Measurements from ENCODE around the gene CD37.

The CD37 gene

DNA sequence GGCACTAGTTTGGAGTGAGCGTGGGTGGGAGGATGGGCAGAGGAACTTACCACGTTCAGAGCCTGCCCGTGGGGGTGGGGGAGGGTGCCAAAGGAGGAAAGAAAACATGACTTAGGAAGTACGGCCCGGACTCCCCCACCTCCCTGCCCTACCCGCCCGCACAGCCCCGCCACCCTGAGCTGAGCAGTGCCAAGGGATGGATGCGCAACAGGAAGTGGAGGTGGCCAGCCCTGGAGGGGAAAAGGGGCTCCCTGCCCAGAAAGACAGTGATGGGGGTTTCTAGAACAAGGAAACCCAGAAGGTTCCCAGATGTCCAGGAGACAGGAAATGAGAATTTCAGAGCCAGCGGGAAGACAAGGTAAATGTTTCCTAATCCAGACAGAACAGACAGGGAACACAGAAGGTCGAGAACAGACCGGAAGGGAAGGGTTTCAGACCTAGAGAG lies 20.7 kb downstream of the CD37 start:
- Histone ChIP-seq H3K36me3 (ENCODE audit: control insufficient read depth, low read length) (no peaks in the 10 kb centered on the region), H3K27me3 (ENCODE audit: control insufficient read depth, low read length) (peaks cover 17% of the 10 kb centered on the region), H3K4me2 (ENCODE audit: low read length) (peak overlapping the region; percentile 13)

DNA sequence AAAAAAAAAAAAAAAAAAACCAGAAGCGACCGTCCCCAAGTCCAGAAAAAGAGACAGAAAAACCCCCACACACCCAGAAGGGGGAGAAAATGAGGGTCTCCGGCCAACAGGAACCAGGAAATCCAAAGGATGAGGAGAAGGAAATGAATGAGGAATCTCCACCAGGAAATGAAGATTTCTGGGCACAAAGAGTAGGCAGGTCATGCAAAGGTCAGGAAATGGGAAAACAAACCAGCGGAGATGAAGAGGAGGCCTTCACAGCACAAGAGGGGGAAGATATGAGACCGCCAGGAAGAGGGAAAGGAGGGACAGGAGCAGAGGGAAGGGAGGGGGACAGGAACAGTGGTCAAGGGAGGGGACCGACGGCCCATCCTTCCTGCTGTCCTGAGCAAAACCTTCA lies 21.2 kb downstream of the CD37 start:
- H3K27ac ChIP-seq (ENCODE audit: low read depth, low read length), result no peak overlapping the region
- H3K4me2 ChIP-seq (ENCODE audit: low read length), result peak overlapping the region; percentile 21; the same call in 1 of the 2 replicates
- no peaks in the 10 kb centered on the region for H3K79me2 ChIP-seq (ENCODE audit: control insufficient read depth, low read length)
- no peak for TF ChIP-seq EZH2phosphoT487 (IDR thresholded peaks at IDR 0.05; ENCODE audit: borderline replicate concordance, low read length)
- TF ChIP-seq, protein P1, sequence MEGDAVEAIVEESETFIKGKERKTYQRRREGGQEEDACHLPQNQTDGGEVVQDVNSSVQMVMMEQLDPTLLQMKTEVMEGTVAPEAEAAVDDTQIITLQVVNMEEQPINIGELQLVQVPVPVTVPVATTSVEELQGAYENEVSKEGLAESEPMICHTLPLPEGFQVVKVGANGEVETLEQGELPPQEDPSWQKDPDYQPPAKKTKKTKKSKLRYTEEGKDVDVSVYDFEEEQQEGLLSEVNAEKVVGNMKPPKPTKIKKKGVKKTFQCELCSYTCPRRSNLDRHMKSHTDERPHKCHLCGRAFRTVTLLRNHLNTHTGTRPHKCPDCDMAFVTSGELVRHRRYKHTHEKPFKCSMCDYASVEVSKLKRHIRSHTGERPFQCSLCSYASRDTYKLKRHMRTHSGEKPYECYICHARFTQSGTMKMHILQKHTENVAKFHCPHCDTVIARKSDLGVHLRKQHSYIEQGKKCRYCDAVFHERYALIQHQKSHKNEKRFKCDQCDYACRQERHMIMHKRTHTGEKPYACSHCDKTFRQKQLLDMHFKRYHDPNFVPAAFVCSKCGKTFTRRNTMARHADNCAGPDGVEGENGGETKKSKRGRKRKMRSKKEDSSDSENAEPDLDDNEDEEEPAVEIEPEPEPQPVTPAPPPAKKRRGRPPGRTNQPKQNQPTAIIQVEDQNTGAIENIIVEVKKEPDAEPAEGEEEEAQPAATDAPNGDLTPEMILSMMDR (IDR thresholded peaks at IDR 0.05; ENCODE audit: low read depth, low read length, poor library complexity, severe bottlenecking), result no peak
- no peaks in the 10 kb centered on the region for H3K36me3 ChIP-seq (ENCODE audit: control insufficient read depth, low read length)
- H3F3A ChIP-seq (ENCODE audit: control insufficient read depth, insufficient read depth), result no peaks in the 10 kb centered on the region
- peaks cover 55% of the 10 kb centered on the region for H3K4me1 ChIP-seq (ENCODE audit: control insufficient read depth, low read length)
- no peaks in the 10 kb centered on the region for H3K9me3 ChIP-seq (ENCODE audit: control insufficient read depth, insufficient read depth, low read length)
- no peak overlapping the region for H3K4me3 ChIP-seq (ENCODE audit: low read length)
- no peaks in the 10 kb centered on the region for H3K9me2 ChIP-seq (replicated peaks; ENCODE audit: control insufficient read depth, low read length)
- H3K27me3 ChIP-seq (ENCODE audit: control insufficient read depth, low read length), result peaks cover 21% of the 10 kb centered on the region
- no peaks in the 10 kb centered on the region for H4K20me1 ChIP-seq (ENCODE audit: control insufficient read depth, insufficient read depth, low read depth, low read length)

More for the DNA sequence above, 20.7 kb downstream of the CD37 start:
- Histone ChIP-seq H3K4me1 (ENCODE audit: control insufficient read depth, low read length) (peaks cover 53% of the 10 kb centered on the region), H4K20me1 (ENCODE audit: control insufficient read depth, insufficient read depth, low read depth, low read length) (no peaks in the 10 kb centered on the region), H3K9me2 (replicated peaks; ENCODE audit: control insufficient read depth, low read length) (no peaks in the 10 kb centered on the region), H3K9me3 (ENCODE audit: control insufficient read depth, insufficient read depth, low read length) (no peaks in the 10 kb centered on the region), H3F3A (ENCODE audit: control insufficient read depth, insufficient read depth) (no peaks in the 10 kb centered on the region), H3K79me2 (ENCODE audit: control insufficient read depth, low read length) (no peaks in the 10 kb centered on the region), H3K27ac (ENCODE audit: low read depth, low read length) (no peak overlapping the region), H3K4me3 (ENCODE audit: low read length) (no peak overlapping the region)
- TF ChIP-seq, protein P1 (IDR thresholded peaks at IDR 0.05; ENCODE audit: low read depth, low read length, poor library complexity, severe bottlenecking), result no peak
- no peak for TF ChIP-seq EZH2phosphoT487 (IDR thresholded peaks at IDR 0.05; ENCODE audit: borderline replicate concordance, low read length)

DNA sequence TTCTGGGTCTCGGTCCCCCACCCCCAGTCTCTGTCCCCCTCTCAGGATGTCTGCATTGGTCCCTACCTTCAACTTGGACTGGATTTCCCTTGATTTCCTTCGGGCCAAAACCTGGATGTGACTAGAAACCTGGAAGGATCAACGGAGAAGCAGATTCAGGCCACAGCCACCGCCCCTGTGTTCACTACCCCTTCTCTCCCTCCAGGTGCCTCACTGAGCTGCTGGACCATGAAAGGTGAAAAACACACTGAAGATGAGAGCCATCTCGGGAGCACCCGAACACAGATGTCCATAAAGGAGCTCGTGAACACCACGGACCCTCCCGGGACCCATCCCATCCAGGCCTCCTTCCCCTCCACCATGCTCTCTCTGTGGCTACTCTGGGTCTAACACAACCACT lies 22.0 kb downstream of the CD37 start:
- peaks cover 63% of the 10 kb centered on the region for H3K4me1 ChIP-seq (ENCODE audit: control insufficient read depth, low read length)
- H3K9me2 ChIP-seq (replicated peaks; ENCODE audit: control insufficient read depth, low read length), result no peaks in the 10 kb centered on the region
- peak overlapping the region; percentile 21 for H3K4me2 ChIP-seq (ENCODE audit: low read length)
- peaks cover 29% of the 10 kb centered on the region for H3K27me3 ChIP-seq (ENCODE audit: control insufficient read depth, low read length)
- no peaks in the 10 kb centered on the region for H3K79me2 ChIP-seq (ENCODE audit: control insufficient read depth, low read length)
- H3K9me3 ChIP-seq (ENCODE audit: control insufficient read depth, insufficient read depth, low read length), result no peaks in the 10 kb centered on the region
- no peaks in the 10 kb centered on the region for H3K36me3 ChIP-seq (ENCODE audit: control insufficient read depth, low read length)
- TF ChIP-seq, protein P1 (IDR thresholded peaks at IDR 0.05; ENCODE audit: low read depth, low read length, poor library complexity, severe bottlenecking), result peak; percentile 9
- TF ChIP-seq EZH2phosphoT487 (IDR thresholded peaks at IDR 0.05; ENCODE audit: borderline replicate concordance, low read length), result no peak
- H4K20me1 ChIP-seq (ENCODE audit: control insufficient read depth, insufficient read depth, low read depth, low read length), result no peaks in the 10 kb centered on the region
- H3K4me3 ChIP-seq (ENCODE audit: low read length), result no peak overlapping the region
- no peaks in the 10 kb centered on the region for H3F3A ChIP-seq (ENCODE audit: control insufficient read depth, insufficient read depth)
- no peak overlapping the region for H3K27ac ChIP-seq (ENCODE audit: low read depth, low read length)
